Activated T-helper 1 cell treated with anti-CD3 and anti-CD28 coated beads, Interleukin-12 subunit alpha, Interleukin-12 subunit beta, Interleukin-2, Interleukin-4 antibody, amounts not matched to agents 30 ng/mL and 10 ng/mL and 1 ng/mL, durations not matched to agents 14 hours and 24 hours and 36 hours (primary cell): ENCODE measurements around the gene CSHL1. TPM values are rescaled to one million over a fixed set of nuclear protein-coding genes. Genes with fewer than 3 reads are reported as not detected.

Source experiments
- total RNA-seq: library from RNA; stranded (reverse); gene quantifications from 2 replicates; pipeline ENCODE4 v1.2.3, GENCODE V29; 2022

The CSHL1 gene
- total RNA-seq, 1 donor from 2014 or later = not detected

Other genes with a start within 250 kb of the CSHL1 start
- 228 and 233 TPM in 2 replicates for gene LIMD2, start 211.1 kb downstream of the CSHL1 start, total RNA-seq
- 59.1 and 59.4 TPM in 2 replicates for gene STRADA, start 169.5 kb downstream of the CSHL1 start, total RNA-seq
- gene CCDC47, start 137.7 kb downstream of the CSHL1 start, total RNA-seq = 74.8 and 79.2 TPM in 2 replicates
- 147 and 149 TPM in 2 replicates for gene DDX42, start 137.1 kb downstream of the CSHL1 start, total RNA-seq
- 185 and 195 TPM in 2 replicates for gene PSMC5, start 83.8 kb downstream of the CSHL1 start, total RNA-seq
- 95.6 and 100 TPM in 2 replicates for gene FTSJ3, start 83.6 kb downstream of the CSHL1 start, total RNA-seq
- gene SMARCD2, start 68.6 kb downstream of the CSHL1 start, total RNA-seq = 116 TPM in 2 replicates
- not detected in 2 replicates for gene CSH2, start 37.6 kb downstream of the CSHL1 start, total RNA-seq
- not detected in 2 replicates for gene GH2, start 29.3 kb downstream of the CSHL1 start, total RNA-seq
- not detected in 2 replicates for gene CSH1, start 14.7 kb downstream of the CSHL1 start, total RNA-seq
- gene GH1, start 7.6 kb upstream of the CSHL1 start, total RNA-seq = not detected in 2 replicates
- gene CD79B, start 21.1 kb upstream of the CSHL1 start, total RNA-seq = 28.9 and 31.8 TPM in 2 replicates
- gene SCN4A, start 61.7 kb upstream of the CSHL1 start, total RNA-seq = 0.13 and 0.22 TPM in 2 replicates
- gene PRR29, start 87.1 kb upstream of the CSHL1 start, total RNA-seq = 0.44 and 0.91 TPM in 2 replicates
- 58.3 and 62.1 TPM in 2 replicates for gene ICAM2, start 109.4 kb upstream of the CSHL1 start, total RNA-seq
- gene ERN1, start 218.9 kb upstream of the CSHL1 start, total RNA-seq = 90.0 and 91.6 TPM in 2 replicates